ENCODE data around the gene LRRFIP1. TPM values are rescaled to one million over a fixed set of nuclear protein-coding genes. Genes with fewer than 3 reads are reported as not detected.

LRRFIP1 gene
- total RNA-seq, 1 donor from 2014 or later: 133 TPM

DNA sequence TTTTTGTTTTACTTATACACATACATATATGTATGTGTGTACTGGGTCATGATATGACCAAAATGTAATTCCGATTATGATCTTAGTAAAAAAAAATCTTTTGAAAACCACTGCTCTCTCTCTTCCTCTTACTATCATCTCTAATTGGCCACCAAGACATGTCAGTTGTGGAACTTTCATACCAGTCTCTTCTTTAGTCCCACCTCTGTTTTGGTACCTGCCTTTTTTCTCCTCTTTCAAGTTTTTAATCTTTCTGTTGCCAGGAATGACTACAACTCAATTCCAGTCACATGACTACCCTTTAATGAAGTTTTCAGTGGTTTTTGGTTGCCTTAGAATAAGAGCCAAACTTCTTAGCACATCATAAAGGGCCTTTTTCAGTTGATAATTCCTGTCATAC lies 188.2 kb downstream of the LRRFIP1 start:
- no peaks in the 10 kb centered on the region for H3K9me3 ChIP-seq
- TF ChIP-seq, protein P1, sequence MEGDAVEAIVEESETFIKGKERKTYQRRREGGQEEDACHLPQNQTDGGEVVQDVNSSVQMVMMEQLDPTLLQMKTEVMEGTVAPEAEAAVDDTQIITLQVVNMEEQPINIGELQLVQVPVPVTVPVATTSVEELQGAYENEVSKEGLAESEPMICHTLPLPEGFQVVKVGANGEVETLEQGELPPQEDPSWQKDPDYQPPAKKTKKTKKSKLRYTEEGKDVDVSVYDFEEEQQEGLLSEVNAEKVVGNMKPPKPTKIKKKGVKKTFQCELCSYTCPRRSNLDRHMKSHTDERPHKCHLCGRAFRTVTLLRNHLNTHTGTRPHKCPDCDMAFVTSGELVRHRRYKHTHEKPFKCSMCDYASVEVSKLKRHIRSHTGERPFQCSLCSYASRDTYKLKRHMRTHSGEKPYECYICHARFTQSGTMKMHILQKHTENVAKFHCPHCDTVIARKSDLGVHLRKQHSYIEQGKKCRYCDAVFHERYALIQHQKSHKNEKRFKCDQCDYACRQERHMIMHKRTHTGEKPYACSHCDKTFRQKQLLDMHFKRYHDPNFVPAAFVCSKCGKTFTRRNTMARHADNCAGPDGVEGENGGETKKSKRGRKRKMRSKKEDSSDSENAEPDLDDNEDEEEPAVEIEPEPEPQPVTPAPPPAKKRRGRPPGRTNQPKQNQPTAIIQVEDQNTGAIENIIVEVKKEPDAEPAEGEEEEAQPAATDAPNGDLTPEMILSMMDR (IDR thresholded peaks at IDR 0.05): no peak
- no peak overlapping the region for H3K4me3 ChIP-seq
- no peaks in the 10 kb centered on the region for H3K27me3 ChIP-seq
- no peak for DNase-seq (ENCODE audit: low spot score in 2 of 2)
- intact Hi-C loops (cut with DNase I): no loop called here
- H3K27ac ChIP-seq: no peak overlapping the region
- H3K4me1 ChIP-seq: no peaks in the 10 kb centered on the region
- H3K36me3 ChIP-seq: no peaks in the 10 kb centered on the region

DNA sequence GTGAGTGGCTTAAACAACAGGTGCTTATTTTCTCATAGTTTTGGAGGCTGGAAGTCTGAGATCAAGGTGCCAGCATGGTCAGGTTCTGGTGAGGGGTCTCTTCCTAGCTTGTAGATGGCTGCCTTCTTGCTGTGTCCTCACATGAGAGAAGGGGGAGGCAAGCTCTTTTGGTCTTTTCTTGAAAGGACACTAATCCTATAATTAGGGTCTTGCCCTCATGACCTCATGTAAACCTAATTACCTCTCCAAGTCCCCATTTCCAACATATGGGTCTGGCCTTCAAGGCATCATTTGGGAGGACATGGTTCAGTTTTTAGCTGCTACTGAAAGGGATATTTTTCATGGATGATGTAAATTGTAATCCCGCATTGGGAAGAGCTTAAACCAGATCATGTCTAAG lies 189.1 kb downstream of the LRRFIP1 start:
- Histone ChIP-seq H3K36me3 (no peaks in the 10 kb centered on the region), H3K9me3 (no peaks in the 10 kb centered on the region), H3K4me1 (no peaks in the 10 kb centered on the region), H3K4me3 (no peak overlapping the region), H3K27ac (no peak overlapping the region), H3K27me3 (no peaks in the 10 kb centered on the region)
- intact Hi-C loops (cut with DNase I): no loop called here
- no peak for DNase-seq (ENCODE audit: low spot score in 2 of 2)
- TF ChIP-seq, protein P1 (IDR thresholded peaks at IDR 0.05): no peak

DNA sequence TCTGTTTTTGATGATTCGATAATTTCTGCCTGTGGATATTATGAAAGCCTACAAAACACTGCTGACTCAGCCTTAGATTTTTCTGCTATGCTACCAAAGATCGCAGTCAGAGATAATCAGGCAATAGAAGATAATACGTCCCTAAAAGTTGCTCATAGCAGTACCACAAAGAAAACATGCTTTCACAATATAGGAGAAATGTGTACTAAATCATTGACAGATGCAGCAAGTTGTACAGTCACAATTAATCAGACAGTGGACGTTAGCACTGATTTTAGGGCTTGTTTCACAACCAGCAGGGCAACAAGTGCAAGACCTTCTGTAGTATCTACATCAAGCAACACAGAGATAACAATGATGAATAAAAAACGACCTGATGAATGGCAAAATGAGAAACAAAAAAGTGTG lies 190.7 kb downstream of the LRRFIP1 start:
- no peak overlapping the region for H3K27ac ChIP-seq
- no peak for DNase-seq (ENCODE audit: low spot score in 2 of 2)

DNA sequence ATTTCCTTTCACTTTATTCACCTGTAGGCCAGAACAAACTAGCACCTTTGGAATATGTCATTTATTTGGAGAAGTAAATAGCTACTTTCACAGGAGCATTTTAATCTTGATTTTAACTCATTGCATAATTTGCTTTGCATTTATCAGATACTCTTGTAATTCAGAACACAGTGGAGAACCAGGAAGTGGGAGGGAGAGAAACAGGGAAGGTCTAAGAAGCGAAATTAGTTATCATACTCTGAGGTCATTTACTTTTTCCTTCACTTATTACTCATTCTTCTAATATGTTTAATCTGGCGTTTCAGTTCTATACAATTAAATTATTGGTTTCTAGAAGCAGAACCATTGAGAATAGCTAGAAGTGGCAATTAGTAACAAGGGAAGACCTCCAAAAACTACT lies 191.8 kb downstream of the LRRFIP1 start:
- Histone ChIP-seq H3K4me3 (no peak overlapping the region), H3K36me3 (no peaks in the 10 kb centered on the region), H3K4me1 (no peaks in the 10 kb centered on the region), H3K9me3 (no peaks in the 10 kb centered on the region), H3K27ac (no peak overlapping the region), H3K27me3 (no peaks in the 10 kb centered on the region)
- intact Hi-C loops (cut with DNase I): no loop called here
- no peak for DNase-seq (ENCODE audit: low spot score in 2 of 2)
- TF ChIP-seq, protein P1 (IDR thresholded peaks at IDR 0.05): no peak

More for the DNA sequence above, 190.7 kb downstream of the LRRFIP1 start:
- no peak overlapping the region for H3K4me3 ChIP-seq
- H3K9me3 ChIP-seq: no peaks in the 10 kb centered on the region
- H3K36me3 ChIP-seq: no peaks in the 10 kb centered on the region
- H3K27me3 ChIP-seq: no peaks in the 10 kb centered on the region
- intact Hi-C loops (cut with DNase I): no loop called here
- TF ChIP-seq, protein P1 (IDR thresholded peaks at IDR 0.05): no peak
- H3K4me1 ChIP-seq: no peaks in the 10 kb centered on the region

DNA sequence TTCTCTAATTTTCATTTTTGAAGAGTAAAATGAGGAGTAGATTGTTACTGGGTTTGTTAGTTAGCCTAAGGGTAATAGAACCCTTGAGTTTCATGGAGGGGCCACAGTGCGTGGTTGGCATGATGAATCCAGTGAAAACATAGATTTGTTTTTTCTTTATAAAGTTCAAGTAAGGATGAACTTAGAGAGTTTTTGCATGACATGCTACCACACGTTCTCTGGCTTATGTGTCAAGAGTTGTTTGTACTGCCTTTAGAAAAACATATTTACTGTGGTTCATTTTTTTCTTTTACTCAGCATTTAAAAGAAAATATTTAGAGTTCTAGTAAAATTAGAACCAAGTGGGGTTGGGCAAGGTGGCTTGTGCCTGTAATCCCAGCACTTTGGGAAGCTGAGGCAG lies 193.0 kb downstream of the LRRFIP1 start:
- Histone ChIP-seq H3K9me3 (no peaks in the 10 kb centered on the region), H3K27me3 (no peaks in the 10 kb centered on the region), H3K4me1 (no peaks in the 10 kb centered on the region), H3K36me3 (no peaks in the 10 kb centered on the region), H3K4me3 (no peak overlapping the region), H3K27ac (no peak overlapping the region)
- DNase-seq (ENCODE audit: low spot score in 2 of 2): no peak
- TF ChIP-seq, protein P1 (IDR thresholded peaks at IDR 0.05): no peak
- intact Hi-C loops (cut with DNase I): no loop called here

DNA sequence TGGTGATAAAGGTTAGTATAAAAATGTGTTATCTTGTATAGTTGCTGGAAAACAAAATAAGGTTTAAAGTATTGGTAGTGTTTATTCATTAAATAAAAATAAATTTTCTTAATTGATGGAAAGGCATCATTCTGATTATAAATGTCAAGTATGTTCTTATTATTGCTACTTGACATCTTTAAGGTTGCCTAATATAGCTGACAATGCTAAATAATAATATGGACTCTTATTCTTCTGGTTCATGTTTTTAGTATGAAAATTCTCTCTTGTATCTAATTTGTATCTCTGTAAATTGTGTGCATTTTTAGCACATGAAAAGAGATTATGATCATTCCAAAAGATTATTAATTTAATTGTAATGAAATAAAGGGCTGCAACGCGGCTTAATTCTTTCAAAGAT lies 196.2 kb downstream of the LRRFIP1 start:
- TF ChIP-seq, protein P1 (IDR thresholded peaks at IDR 0.05): no peak
- DNase-seq (ENCODE audit: low spot score in 2 of 2): no peak
- intact Hi-C loops (cut with DNase I): no loop called here
- no peak overlapping the region for H3K27ac ChIP-seq
- no peaks in the 10 kb centered on the region for H3K27me3 ChIP-seq
- no peaks in the 10 kb centered on the region for H3K4me1 ChIP-seq
- no peaks in the 10 kb centered on the region for H3K9me3 ChIP-seq
- no peaks in the 10 kb centered on the region for H3K36me3 ChIP-seq
- no peak overlapping the region for H3K4me3 ChIP-seq

All from ascending aorta (tissue), 2 donors.